NCI-H1694 (cell line): ENCODE data around the gene CTNNA3.
"Not testable (repeated sequence)": the region's sequence is repeated elsewhere in the genome, so short reads cannot be mapped to it uniquely, and the experiment has no call there.

Source experiments
- DNase-seq: peaks from one replicate; lab custom pipeline; 2025; lab: John Stamatoyannopoulos, UW

Gene CTNNA3

GRCh38 chr10:67602268-67602950 lies 93.6 kb downstream of the CTNNA3 start:
- DNase-seq, result no peak

- no peak for DNase-seq
Measured at GRCh38 chr10:67599597-67599996, 96.4 kb downstream of the CTNNA3 start.

DNA sequence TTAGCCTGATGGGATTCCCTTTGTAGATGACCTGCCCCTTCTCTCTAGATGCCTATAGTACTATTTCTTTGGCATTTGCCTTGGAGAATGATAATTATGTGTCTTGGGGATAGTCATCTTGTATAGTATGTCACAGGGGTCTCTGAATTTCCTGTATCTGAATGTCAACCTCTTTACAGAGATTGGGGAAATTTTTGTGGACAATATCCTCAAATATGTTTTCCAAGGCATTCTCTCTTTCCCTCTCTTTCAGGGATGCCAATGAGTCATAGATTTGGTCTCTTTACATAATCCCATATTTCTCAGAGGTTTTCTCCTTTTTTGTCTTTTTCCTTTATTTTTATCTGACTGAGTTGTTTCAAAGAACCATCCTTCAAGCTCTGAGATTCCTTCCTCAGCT lies 99.4 kb downstream of the CTNNA3 start:
- no peak for DNase-seq

GRCh38 chr10:67587771-67588170 lies 108.2 kb downstream of the CTNNA3 start:
- no peak for DNase-seq

- no peak for DNase-seq
Measured at GRCh38 chr10:67575532-67575931, 120.5 kb downstream of the CTNNA3 start.

DNA sequence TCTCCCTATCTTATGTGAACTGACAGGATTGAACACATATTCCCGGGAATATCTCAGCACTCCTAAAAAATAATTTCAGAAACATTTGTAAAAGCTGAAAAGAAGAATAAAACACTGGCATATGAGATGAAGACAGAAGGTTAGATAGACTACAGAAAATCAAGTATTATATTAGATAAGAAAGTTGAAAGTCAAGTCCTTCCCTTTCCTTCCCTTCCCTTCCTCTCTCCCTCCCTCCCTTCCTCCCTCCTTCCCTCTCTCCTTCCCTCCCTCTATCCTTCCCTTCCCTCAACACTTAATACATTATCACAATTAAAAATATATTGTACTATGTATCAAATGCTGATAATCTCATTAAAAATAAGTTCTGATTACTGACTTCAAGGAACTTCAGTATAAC lies 122.5 kb downstream of the CTNNA3 start:
- no peak for DNase-seq

DNA sequence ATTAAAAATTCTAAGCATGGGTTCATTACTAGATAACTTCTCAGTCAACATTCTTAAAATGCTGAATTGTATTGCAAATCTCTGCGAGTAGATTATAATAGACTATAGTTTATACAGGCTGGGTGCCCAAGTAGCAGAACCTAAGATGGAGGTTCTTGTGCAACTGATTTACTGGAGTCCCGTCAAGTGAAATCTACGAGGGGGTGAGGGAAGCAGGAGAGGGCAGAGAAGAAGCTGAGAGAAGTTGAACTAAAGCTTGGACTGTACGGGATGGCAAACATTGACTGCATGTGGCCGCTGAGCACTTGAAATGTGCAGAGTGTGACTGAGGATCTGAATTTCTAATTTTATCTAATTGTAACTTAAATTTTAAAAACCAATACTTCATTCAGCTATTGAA lies 124.5 kb downstream of the CTNNA3 start:
- DNase-seq, result no peak

DNA sequence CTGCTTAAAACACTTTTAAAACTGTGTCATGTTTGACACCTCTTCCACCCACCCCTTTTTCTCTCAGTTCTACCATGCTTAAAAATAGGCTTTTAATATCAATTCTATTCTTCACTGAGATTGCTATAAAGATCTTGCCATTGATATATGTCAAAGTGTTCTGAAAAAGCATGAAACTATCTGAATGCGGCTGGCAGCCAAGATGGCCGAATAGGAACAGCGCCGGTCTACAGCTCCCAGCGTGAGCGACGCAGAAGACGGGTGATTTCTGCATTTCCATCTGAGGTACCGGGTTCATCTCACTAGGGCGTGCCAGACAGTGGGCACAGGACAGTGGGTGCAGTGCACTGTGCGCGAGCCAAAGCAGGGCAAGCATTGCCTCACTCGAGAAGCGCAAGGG lies 137.7 kb downstream of the CTNNA3 start:
- not testable (repeated sequence) for DNase-seq

GRCh38 chr10:67553254-67553653 lies 142.7 kb downstream of the CTNNA3 start:
- DNase-seq, result no peak

DNA sequence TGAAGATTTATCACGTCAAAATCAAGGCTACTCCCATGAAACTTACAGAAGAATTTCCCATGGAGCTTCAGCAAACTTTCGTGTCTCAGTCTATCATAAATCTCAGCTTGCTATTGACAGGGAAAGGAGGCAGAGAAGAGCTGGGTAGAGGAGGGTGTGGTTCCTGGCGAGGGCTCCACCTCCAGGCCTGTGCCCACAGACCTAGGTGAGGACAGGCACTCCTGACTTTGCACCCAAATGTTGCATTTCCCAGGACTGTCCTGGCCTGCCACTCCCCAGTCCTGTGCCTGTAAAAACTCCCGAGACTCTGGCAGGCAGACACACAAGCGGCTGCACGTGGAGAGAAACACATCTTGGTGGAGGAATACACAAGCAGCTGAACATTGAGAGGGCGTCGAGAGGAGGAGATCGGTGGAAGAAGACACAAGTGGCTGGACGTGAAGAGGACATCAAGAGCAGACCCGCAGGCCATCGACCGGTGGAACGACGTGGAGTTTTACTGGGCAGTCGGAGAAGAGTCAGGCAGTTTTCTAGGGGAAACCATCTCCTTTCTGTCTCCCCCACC lies 145.1 kb downstream of the CTNNA3 start:
- DNase-seq, result no peak

- no peak for DNase-seq
Measured at GRCh38 chr10:67550046-67550445, 145.9 kb downstream of the CTNNA3 start.

- DNase-seq, result no peak
Measured at GRCh38 chr10:67549390-67549789, 146.6 kb downstream of the CTNNA3 start.

GRCh38 chr10:67541411-67541810 lies 154.6 kb downstream of the CTNNA3 start:
- DNase-seq, result no peak

GRCh38 chr10:67539312-67539711 lies 156.7 kb downstream of the CTNNA3 start:
- DNase-seq, result no peak

GRCh38 chr10:67537906-67538305 lies 158.1 kb downstream of the CTNNA3 start:
- no peak for DNase-seq

DNA sequence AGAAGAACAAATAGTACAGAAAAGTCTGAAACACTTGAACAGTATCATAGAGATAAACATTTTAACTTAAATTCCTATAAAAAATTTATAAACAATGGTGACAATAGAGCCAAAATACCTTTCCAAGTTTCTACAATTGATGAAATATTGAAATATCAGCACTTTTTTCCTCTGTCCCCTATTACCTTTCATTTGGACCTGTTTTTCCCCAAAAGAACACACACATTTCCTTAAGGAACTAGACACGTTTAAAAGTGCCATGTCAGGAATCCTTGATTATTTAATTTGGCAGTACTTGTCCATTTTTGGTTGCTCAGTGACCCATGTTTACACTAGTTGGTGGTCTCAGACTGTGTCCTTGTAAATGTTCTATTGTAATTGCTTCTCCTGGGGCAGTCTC lies 162.6 kb downstream of the CTNNA3 start:
- DNase-seq, result no peak

- DNase-seq, result not testable (repeated sequence)
Measured at GRCh38 chr10:67530990-67531389, 165.0 kb downstream of the CTNNA3 start.

GRCh38 chr10:67527351-67527750 lies 168.6 kb downstream of the CTNNA3 start:
- DNase-seq, result no peak

- DNase-seq, result no peak
Measured at GRCh38 chr10:67521546-67521945, 174.4 kb downstream of the CTNNA3 start.

GRCh38 chr10:67520924-67521520 lies 175.0 kb downstream of the CTNNA3 start:
- DNase-seq, result peak; percentile 5

- no peak for DNase-seq
Measured at GRCh38 chr10:67519434-67519833, 176.6 kb downstream of the CTNNA3 start.

DNA sequence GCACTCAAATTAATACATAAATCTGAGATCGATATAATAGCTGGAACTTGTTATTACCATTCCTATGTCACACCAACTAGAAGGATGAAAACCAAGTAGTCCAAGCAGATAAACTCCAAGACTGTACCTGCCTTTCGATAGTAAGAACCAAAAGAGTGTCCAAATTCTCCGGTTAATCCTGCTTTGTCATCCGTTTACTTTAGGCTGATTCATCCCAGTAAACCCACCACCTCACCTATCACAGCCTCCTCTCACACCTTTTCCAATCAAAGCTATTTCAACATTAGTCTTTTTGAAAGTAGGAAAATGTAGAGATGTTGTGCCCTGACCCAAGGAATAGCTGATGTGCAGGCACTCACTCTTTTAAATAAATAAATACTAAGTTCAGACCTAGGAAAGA lies 177.2 kb downstream of the CTNNA3 start:
- no peak for DNase-seq

GRCh38 chr10:67518043-67518442 lies 178.0 kb downstream of the CTNNA3 start:
- no peak for DNase-seq

GRCh38 chr10:67506757-67507091 lies 189.3 kb downstream of the CTNNA3 start:
- DNase-seq, result no peak
